Suppressor macrophage (primary cell): ENCODE measurements around the gene RNPEP.
"Not testable (repeated sequence)": the region's sequence is repeated elsewhere in the genome, so short reads cannot be mapped to it uniquely, and the experiment has no call there.

Experiments
- DNase-seq, 4 experiments: peaks; one replicate each; pipeline ENCODE4 v3.0.0-alpha.2; 2020 to 2022

RNPEP gene

DNA sequence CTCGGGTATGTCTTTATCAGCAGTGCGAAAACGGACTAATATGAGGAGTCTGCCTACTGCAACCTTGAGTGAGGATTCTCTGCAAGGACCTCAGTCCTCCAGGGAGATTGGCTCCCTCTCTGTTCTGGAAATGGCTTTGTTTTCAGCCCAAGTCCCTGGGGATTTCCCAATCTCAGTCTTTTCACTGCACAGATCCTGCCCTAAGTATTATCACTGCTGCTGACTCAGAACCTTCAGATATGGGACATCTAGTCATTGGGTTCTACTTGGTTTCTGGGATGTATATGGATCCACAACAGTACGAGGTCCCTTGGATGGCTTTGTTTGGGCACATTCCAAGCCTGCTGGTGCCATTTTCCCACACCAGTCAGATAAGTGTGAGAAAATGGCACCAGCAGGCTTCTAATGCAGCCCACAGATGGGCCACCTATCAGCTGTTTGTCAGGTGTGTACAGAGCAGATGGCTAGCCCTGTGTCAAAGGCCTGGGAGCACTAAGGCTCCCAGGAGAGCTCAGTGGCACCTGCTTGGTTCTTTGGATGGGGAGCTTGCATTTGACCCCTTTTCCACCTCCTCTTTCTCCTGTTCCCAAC, 55.4 kb downstream of the RNPEP start:
- no peak for DNase-seq

DNA sequence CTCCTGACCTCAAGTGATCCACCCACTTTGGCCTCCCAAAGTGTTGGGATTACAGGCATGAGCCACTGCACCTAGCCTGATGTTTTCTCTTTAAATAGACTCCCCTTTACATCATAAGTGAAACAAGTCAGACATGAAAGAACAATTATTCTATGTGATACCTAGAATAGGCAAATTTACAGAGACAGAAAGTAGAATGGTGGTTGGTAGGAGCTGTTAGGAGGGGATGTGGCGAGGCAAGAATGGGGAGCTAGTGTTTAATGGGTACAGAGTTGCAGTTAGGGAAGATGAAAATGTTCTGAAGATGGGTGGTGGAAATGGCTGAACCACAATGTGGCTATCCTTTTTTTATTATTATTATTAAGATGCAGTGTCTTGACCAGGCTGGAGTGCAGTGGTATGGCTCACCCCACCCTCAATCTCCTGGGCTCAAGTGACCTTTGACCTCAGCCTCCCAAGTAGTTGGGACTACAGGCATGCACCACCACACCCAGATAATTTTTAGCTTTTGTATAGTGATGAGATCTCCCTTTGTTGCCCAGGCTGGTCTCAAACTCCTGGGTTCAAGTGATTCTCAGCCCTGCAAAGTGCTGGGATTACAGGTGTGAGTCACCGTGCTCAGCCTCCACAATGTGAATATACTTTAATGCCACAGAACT, 56.4 kb downstream of the RNPEP start:
- no peak for DNase-seq

DNA sequence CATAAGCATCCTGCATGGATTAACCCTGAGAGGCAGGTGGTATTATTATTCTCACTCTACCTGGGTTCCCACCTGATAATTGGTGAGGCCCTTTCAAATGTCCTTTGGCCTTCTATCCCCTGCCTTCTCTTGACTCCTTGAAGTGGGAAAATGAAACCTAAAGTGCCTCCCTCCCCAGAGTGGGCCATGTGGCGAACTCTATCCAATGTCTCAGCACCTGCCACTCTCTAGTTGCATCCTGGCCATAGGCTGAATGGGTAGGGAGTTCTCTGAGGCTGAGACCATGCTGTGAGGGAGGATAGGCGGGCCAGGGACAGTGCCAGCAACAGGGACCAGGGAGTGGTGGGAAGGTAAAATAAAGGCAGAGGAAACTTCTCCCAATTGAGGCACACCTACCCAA, 63.3 kb downstream of the RNPEP start:
- no peak for DNase-seq

DNA sequence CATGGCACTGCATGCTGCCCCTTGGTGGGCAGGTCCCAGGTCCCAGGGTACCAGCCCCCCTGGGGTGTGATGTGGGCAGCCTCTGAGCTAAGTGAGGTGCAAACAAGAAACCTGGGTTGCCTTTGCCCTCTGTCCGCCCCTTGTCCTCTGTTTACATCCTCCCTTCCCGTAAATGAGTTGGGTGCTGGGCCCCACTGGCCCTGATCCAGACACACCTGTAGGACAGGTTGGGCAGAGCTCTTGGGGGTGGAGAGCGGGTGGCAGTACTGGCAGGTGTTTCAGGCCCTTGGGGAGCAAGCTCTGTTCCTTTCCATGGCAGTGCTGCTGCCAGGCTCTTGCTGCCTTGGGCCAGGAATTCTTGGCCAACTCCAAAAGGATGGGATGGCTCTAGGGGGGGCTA, 63.8 kb downstream of the RNPEP start:
- no peak for DNase-seq

DNA sequence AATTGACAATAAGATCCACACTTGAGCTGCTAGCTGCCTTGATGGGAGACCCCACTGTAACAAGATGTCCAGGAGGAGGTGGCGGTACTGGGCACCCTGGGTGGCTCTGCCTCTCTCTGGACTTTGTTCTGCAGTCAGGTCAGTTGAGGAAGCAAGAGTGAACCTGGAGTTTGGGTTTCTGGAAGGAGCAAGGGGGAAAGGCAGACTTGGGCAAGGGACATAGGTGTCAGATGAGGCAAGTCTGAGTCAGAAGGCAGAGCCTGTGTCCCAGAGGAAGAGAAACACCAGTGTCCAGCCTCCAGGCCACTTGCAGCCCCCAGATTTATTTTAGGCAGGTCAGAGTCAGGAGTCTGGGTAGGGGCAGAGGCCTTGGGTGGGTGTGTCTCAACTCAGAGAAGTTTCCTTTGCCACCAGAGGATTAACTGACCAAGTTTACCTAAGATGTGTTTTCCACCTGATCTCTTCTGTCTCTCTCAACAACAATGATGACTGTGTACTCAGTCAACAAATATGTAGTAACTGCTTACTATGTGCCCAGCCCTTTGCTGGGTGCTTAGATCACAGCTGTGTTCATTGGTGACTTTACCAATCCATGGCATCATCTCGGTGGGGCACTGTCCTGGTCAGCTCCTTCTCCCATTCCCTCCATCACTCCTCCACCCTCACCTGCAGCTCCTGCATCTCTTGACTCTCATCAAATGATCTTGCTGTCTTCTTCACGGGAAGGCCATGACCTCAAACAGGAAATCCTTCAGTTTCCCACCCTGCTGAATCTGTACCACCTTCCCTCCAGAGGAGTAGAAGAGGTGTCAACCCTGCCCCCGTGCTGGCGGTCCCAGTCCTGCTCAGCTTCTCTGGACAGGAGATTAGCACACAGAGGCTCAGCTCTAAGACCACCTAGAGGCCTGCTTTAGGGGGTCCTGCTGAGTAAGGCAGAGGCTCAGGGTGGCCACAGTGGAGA, 64.6 kb downstream of the RNPEP start:
- no peak for DNase-seq

DNA sequence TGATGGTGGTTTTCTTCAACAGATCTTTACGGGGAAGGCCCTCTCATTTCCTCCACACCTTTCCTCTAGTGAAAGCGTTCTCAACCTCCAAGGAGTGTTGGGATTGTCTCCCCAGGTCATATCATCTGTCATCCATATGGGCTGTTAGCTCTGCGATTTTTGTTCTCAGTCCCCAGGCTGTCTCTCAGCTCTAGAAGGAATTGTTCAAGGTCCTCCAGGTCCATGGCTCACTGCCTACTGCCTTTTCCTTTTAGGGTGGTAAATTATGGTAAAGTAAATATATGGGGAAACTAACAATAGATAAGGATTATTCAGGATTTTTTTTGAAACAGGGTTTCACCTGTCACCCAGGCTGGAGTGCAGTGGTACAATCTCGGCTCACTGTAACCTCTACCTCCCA, 65.5 kb downstream of the RNPEP start:
- no peak for DNase-seq

DNA sequence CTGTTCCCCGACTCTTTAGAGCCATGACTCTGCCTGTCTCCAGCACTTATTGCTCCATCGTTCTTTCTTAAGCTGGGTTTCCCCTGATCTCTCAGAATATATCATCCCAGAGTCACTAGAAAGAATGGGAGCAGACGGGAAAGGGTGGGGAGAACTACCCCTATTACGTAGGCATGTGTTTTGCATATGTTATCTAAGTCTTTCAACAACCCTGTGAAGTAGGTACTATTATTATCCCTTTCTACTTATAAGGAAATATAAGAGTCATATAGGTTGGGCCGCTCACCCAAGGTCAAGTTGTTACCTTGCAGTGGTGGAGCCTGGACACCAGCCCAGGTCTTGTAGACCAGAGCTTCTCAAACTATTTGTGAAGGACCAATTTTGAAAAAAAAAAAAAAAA, 66.7 kb downstream of the RNPEP start:
- no peak for DNase-seq

DNA sequence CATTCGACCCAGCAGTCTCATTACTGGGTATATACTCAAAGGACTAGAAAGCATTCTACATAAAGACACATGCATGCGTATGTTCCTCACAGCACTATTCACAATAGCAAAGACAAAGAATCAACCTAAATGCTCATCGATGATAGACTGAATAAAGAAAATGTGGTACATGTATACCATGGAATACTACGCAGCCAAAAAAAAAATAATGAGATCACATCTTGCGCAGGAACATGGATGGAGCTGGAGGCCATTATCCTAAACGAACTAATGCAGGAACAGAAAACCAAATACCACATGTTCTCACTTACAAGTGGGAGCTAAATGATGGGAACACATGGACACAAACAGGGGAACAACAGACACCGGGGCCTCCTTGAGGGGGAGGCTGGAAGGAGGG, 71.6 kb downstream of the RNPEP start:
- no peak for DNase-seq

DNA sequence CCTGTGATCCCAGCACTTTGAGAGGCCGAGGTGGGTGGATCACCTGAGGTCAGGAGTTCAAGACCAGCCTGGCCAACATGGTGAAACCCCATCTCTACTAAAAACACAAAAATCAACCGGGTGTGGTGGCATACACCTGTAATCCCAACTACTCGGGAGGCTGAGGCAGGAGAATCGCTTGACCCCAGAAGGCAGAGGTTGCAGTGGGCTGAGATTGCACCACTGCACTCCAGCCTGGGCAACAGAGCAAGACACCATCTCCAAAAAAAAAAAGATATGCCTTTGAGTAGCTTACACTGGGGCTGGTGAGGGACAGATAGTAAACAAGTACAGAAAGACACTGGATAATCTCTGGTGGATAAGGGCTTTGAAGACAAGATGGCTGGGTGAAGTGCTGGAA, 72.2 kb downstream of the RNPEP start:
- not testable (repeated sequence) for DNase-seq
